HG03135 (cell line): Measurements from ENCODE around the gene NFATC1.

ENCODE experiments used
- ATAC-seq: cut with Tn5 transposase; IDR thresholded peaks from one replicate; pipeline ENCODE4 v1.9.1; 2021; ENCODE audit warnings: mild to moderate bottlenecking, moderate library complexity; ENCODE audit not compliant: unreplicated experiment

The NFATC1 gene

GRCh38 chr18:79403723-79404566 lies 8.2 kb downstream of the NFATC1 start:
- ATAC-seq: no peak

- ATAC-seq: no peak
These were observed 8.8 kb downstream of the NFATC1 start for GRCh38 chr18:79404567-79404910.

GRCh38 chr18:79405019-79405780 lies 9.5 kb downstream of the NFATC1 start:
- no peak for ATAC-seq

GRCh38 chr18:79405781-79406575 lies 10.2 kb downstream of the NFATC1 start:
- peak; percentile 66 for ATAC-seq

GRCh38 chr18:79406708-79407107 lies 11.0 kb downstream of the NFATC1 start:
- no peak for ATAC-seq

- ATAC-seq: no peak
These were observed 13.6 kb downstream of the NFATC1 start for GRCh38 chr18:79409313-79409712.

GRCh38 chr18:79410171-79410641 lies 14.5 kb downstream of the NFATC1 start:
- ATAC-seq: no peak

GRCh38 chr18:79410731-79411613 lies 15.2 kb downstream of the NFATC1 start:
- no peak for ATAC-seq

GRCh38 chr18:79411614-79412526 lies 16.1 kb downstream of the NFATC1 start:
- ATAC-seq: no peak

GRCh38 chr18:79413025-79413424 lies 17.3 kb downstream of the NFATC1 start:
- ATAC-seq: no peak

GRCh38 chr18:79413426-79413825 lies 17.7 kb downstream of the NFATC1 start:
- ATAC-seq: no peak

GRCh38 chr18:79413901-79414300 lies 18.2 kb downstream of the NFATC1 start:
- no peak for ATAC-seq

GRCh38 chr18:79416022-79416676 lies 20.4 kb downstream of the NFATC1 start:
- no peak for ATAC-seq

- ATAC-seq: no peak
These were observed 20.9 kb downstream of the NFATC1 start for GRCh38 chr18:79416677-79417052.

- no peak for ATAC-seq
These were observed 22.5 kb downstream of the NFATC1 start for GRCh38 chr18:79418236-79418635.

GRCh38 chr18:79418642-79419041 lies 22.9 kb downstream of the NFATC1 start:
- no peak for ATAC-seq

GRCh38 chr18:79420033-79420745 lies 24.5 kb downstream of the NFATC1 start:
- no peak for ATAC-seq

- ATAC-seq: no peak
These were observed 25.6 kb downstream of the NFATC1 start for GRCh38 chr18:79421275-79421857.
